Spinal cord (tissue), 10 donors: ENCODE results near the gene GIMAP1. TPM values are rescaled to one million over a fixed set of nuclear protein-coding genes. Genes with fewer than 3 reads are reported as not detected.

Experiments
- DNase-seq, 6 donors: peaks; one replicate each; pipeline versions ENCODE4 v3.0.0 to v3.0.0-alpha.2; 2013 to 2015; ENCODE audit warnings: low spot score in 6 of 6, low read depth in 4 of 6
- H3K27ac ChIP-seq: one replicate; pipeline ENCODE4 v1.5.1; 2013; ENCODE audit warnings: low read depth, low read length, control low read depth
- H3K27me3 ChIP-seq: one replicate; pipeline ENCODE4 v1.6.1; 2013; ENCODE audit warnings: low read length; ENCODE audit not compliant: control insufficient read depth, insufficient read depth
- H3K36me3 ChIP-seq: one replicate; pipeline ENCODE4 v1.6.1; 2013; ENCODE audit warnings: low read length; ENCODE audit not compliant: control insufficient read depth, insufficient read depth
- H3K4me1 ChIP-seq: one replicate; pipeline ENCODE4 v1.6.1; 2013; ENCODE audit warnings: low read length; ENCODE audit not compliant: control insufficient read depth, insufficient read depth
- H3K4me3 ChIP-seq: one replicate; pipeline ENCODE4 v1.5.1; 2013; ENCODE audit warnings: low read depth, low read length, control low read depth
- H3K9me3 ChIP-seq: one replicate; pipeline ENCODE4 v1.6.1; 2013; ENCODE audit warnings: low read length; ENCODE audit not compliant: control insufficient read depth, insufficient read depth
- WGBS: methylation state at CpG from one replicate; pipeline ENCODE4 v1.1.5; 2013; ENCODE audit warnings: missing lambda C conversion rate; ENCODE audit not compliant: insufficient coverage; 5-methylcytosine and 5-hydroxymethylcytosine counted together
- polyA plus RNA-seq, 2 donors: library from polyadenylated mRNA; unstranded; fragments of 120-200 nt; gene quantifications; one replicate each; pipeline ENCODE4 v1.2.1, GENCODE V29; 2013; ENCODE audit not compliant: insufficient read length in 2 of 2
- total RNA-seq, 2 donors: library from RNA; depleted of rRNA in 1 of 2; stranded (reverse); fragments of 120-200 nt in 1 of 2; fragments of >200 nt in 1 of 2; gene quantifications; one replicate each; pipeline versions ENCODE4 v1.2.3 to v1.2.4, GENCODE V29; 2013 to 2014
- donor health status: healthy.

GIMAP1 gene
- total and polyA plus RNA-seq, 4 donors: 1.2 to 6.0 (median 2.8) TPM

DNA sequence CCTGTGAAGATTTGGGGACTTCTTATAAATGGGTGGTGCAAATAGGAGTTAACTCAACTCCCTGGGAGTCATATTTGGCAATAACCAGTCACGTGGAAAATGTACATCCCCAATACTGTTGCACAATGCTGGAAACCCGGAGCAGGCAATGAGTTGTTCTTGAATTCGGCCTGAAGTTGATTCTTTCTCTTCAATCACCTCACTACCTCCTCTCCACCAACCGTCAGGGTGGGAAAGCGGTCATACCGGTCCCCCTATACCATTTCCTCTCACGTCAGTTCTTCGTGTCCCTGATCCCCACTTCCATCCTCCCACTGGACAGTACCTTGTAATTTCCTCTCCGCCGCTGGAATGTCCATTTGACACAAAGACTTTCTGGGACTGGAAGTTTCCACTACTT lies 23.6 kb downstream of the GIMAP1 start:
- DNase-seq: no peak
- no peaks in the 10 kb centered on the region for H3K9me3 ChIP-seq
- no peaks in the 10 kb centered on the region for H3K27me3 ChIP-seq
- 91% methylated on average over 8 of the region's 10 CpGs for WGBS
- no peak overlapping the region for H3K27ac ChIP-seq
- no peak overlapping the region for H3K4me3 ChIP-seq
- H3K4me1 ChIP-seq: peaks cover 4% of the 10 kb centered on the region
- no peaks in the 10 kb centered on the region for H3K36me3 ChIP-seq

DNA sequence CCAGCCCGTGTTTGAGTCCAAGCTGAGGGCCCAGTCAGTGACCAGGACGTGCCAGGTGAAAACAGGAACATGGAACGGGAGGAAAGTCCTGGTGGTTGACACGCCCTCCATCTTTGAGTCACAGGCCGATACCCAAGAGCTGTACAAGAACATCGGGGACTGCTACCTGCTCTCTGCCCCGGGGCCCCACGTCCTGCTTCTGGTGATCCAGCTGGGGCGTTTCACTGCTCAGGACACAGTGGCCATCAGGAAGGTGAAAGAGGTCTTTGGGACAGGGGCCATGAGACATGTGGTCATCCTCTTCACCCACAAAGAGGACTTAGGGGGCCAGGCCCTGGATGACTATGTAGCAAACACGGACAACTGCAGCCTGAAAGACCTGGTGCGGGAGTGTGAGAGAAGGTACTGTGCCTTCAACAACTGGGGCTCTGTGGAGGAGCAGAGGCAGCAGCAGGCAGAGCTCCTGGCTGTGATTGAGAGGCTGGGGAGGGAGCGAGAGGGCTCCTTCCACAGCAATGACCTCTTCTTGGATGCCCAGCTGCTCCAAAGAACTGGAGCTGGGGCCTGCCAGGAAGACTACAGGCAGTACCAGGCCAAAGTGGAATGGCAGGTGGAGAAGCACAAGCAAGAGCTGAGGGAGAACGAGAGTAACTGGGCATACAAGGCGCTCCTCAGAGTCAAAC lies 26.0 kb downstream of the GIMAP1 start:
- H3K36me3 ChIP-seq: no peaks in the 10 kb centered on the region
- no peaks in the 10 kb centered on the region for H3K9me3 ChIP-seq
- H3K4me3 ChIP-seq: no peak overlapping the region
- H3K4me1 ChIP-seq: peaks cover 4% of the 10 kb centered on the region
- DNase-seq: no peak
- WGBS: 92% methylated on average over 13 of the region's 14 CpGs
- H3K27me3 ChIP-seq: no peaks in the 10 kb centered on the region
- no peak overlapping the region for H3K27ac ChIP-seq

DNA sequence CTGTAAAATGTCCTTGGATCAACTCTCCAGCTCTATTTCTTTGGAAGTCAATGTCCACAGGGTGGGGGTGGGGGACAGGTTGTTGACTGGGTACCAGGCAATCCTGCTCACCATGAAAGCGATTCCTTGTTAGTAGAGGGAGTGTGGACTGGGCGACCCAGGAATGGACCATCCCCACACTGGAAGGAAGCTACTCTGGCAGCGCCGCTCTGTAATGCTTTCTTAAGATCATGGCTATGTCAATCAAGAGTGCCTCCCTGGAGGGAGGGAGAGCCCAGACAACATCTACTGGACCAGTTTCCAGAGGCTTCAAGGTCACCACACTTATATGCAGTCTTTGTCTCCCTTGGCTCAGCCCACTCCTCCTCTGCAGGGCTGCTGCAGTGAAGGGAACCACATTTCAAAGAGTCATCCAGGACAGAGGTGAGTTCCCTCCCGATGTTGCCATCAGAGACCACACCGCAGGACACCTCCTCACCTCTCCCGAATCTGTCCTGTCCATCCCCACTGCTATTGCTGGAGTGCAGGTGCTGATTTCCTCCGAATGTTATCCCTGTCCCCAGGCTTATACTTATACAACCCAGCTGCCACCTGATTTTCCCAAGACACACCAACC lies 27.7 kb downstream of the GIMAP1 start:
- 74% methylated on average over 6 of the region's 8 CpGs for WGBS
- no peak overlapping the region for H3K27ac ChIP-seq
- no peaks in the 10 kb centered on the region for H3K9me3 ChIP-seq

DNA sequence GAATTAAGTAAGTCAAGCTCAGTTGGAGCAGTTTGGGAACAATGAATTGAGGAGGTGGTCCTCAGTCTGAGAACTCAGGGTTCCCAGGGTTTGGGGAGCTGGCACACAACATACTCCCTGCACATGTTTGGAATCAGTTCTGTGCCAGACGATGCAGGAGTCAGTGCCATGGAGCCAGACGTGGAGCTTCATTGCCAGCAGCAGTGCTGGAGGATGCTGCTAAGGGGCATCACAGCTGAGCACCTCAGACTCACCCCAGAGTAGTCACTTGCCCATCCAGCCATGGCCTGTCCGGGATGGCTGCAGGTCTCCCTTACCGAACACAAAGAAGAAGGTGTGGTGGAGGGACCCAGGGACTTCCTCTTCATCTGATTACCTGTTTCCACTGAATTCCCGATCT lies 28.7 kb downstream of the GIMAP1 start:
- H3K4me1 ChIP-seq: peaks cover 4% of the 10 kb centered on the region
- H3K36me3 ChIP-seq: no peaks in the 10 kb centered on the region
- no peak overlapping the region for H3K4me3 ChIP-seq
- H3K27ac ChIP-seq: no peak overlapping the region
- DNase-seq: peak in 1 of 6 donors; percentile 4
- 67% methylated on average over 5 of the region's 5 CpGs for WGBS
- no peaks in the 10 kb centered on the region for H3K27me3 ChIP-seq
- H3K9me3 ChIP-seq: no peaks in the 10 kb centered on the region

More for the DNA sequence above, 27.7 kb downstream of the GIMAP1 start:
- no peak for DNase-seq
- H3K4me3 ChIP-seq: no peak overlapping the region
- peaks cover 4% of the 10 kb centered on the region for H3K4me1 ChIP-seq
- H3K27me3 ChIP-seq: no peaks in the 10 kb centered on the region
- no peaks in the 10 kb centered on the region for H3K36me3 ChIP-seq

DNA sequence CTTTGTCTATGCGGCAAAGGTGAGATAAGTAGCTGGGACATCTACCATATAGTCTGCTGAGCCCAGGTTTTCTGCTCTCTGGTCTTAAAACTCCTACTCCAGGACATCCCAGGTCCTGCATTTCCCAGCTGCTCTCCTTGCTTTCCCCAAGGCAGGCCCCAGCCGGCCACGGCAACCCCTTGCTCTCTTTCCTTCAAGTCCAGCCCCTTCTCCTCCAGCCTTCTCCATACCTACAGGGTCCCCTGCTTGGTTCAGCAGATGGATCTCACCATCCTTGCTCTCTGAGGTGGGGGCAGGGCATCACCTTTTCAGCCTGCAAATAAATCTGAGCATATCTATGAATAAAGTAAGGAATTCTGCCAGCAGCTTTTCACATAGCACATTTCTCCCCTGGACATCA lies 29.5 kb downstream of the GIMAP1 start:
- H3K27ac ChIP-seq: no peak overlapping the region
- H3K9me3 ChIP-seq: no peaks in the 10 kb centered on the region
- H3K27me3 ChIP-seq: no peaks in the 10 kb centered on the region
- 75% methylated on average over 3 of the region's 3 CpGs for WGBS
- H3K4me3 ChIP-seq: no peak overlapping the region
- H3K36me3 ChIP-seq: no peaks in the 10 kb centered on the region
- peaks cover 4% of the 10 kb centered on the region for H3K4me1 ChIP-seq
- DNase-seq: no peak

DNA sequence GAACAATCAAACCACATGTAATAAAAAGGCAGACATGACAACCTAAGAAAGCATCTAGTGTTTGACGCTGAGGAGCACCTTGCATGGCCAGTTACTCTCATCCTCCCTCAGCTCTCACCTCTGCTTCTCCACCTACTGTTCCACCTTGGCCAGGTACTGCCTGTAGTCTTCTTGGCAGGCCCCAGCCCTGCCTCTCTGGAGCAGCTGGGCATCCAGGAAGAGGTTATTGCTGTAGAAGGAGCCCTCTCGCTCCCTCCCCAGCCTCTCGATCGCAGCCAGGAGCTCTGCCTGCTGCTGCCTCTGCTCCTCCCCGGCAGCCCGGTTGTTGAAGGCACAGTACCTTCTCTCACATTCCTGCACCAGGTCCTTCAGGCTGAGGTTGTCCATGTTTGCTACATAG lies 30.5 kb downstream of the GIMAP1 start:
- Histone ChIP-seq H3K4me1 (peaks cover 4% of the 10 kb centered on the region), H3K36me3 (no peaks in the 10 kb centered on the region), H3K9me3 (no peaks in the 10 kb centered on the region), H3K4me3 (no peak overlapping the region), H3K27me3 (no peaks in the 10 kb centered on the region), H3K27ac (no peak overlapping the region)
- no peak for DNase-seq
- WGBS: 100% methylated on average over 3 of the region's 6 CpGs

DNA sequence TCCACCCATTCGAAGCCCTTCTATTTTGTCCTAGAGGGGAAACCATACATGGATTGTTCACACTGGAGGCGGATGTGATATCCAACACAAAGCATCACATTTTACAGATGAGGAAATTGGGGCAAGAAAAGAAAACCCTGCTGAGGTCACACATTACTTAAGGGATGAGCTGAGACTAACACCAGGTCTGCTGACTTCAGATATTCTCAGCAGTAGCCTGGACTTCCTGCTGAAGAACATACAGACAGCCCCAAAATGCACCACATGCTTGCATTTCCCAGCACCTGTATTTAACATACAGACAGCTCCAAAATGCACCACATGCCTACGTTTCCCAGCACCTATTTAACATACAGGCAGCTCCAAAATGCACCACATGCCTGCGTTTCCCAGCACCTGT lies 32.0 kb downstream of the GIMAP1 start:
- Histone ChIP-seq H3K4me1 (peaks cover under 1% of the 10 kb centered on the region), H3K36me3 (no peaks in the 10 kb centered on the region), H3K9me3 (no peaks in the 10 kb centered on the region), H3K4me3 (no peak overlapping the region), H3K27ac (no peak overlapping the region), H3K27me3 (no peaks in the 10 kb centered on the region)
- no CpG with 5 or more reads among the region's 4 CpGs for WGBS
- DNase-seq: no peak

DNA sequence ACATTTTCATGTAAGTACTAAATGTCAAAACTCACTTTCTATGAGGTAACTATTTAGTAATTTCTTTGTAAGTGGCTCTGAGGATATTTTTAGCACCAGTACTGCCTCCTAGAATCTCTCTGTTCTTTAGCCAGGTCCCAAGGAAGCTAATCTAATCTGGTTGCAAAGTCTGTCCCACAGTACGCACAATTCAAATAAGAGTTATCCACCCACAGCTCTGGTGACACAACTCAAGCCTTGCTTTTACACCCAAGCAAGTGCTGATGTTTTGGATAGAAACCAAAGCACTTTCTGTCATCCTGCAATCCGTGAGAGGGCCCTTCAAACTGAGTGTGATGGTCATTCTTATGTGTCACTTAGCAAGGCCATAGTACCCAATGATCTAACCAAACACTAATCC lies 35.3 kb downstream of the GIMAP1 start:
- no peak overlapping the region for H3K4me3 ChIP-seq
- no peaks in the 10 kb centered on the region for H3K36me3 ChIP-seq
- no peak for DNase-seq
- 100% methylated on average over 1 of the region's 2 CpGs for WGBS
- H3K9me3 ChIP-seq: no peaks in the 10 kb centered on the region
- no peaks in the 10 kb centered on the region for H3K4me1 ChIP-seq
- no peak overlapping the region for H3K27ac ChIP-seq
- H3K27me3 ChIP-seq: no peaks in the 10 kb centered on the region

DNA sequence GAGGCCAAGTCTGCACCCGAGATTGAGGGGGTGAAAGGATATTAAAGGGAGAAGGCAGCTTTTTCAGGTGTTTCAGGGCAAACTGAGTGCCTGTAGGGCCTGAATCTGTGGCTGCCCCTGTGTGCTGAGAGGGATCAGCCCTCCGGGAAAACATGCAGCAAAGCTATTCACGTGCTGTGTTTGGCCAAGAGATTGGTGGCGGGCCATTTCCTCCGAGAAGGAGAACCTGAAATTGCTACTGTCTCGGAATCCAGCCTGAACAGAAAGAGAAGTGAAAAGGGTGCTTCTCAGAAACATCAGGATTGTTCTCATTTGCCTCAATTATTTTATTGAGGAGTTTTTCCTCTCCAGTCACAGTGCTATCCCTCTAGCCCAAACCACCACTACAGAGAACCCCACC lies 36.8 kb downstream of the GIMAP1 start:
- WGBS: 75% methylated on average over 3 of the region's 6 CpGs
- DNase-seq: no peak
- Histone ChIP-seq H3K27me3 (no peaks in the 10 kb centered on the region), H3K4me3 (no peak overlapping the region), H3K9me3 (no peaks in the 10 kb centered on the region), H3K27ac (no peak overlapping the region), H3K36me3 (no peaks in the 10 kb centered on the region), H3K4me1 (no peaks in the 10 kb centered on the region)
